CD1c-positive myeloid dendritic cell (primary cell): ENCODE measurements around the gene CFAP221.
"Not testable (repeated sequence)": the region's sequence is repeated elsewhere in the genome, so short reads cannot be mapped to it uniquely, and the experiment has no call there.

Experiments used
- DNase-seq: peaks from one replicate; pipeline ENCODE4 v3.0.0-alpha.2; 2016; ENCODE audit errors: extremely low spot score

CFAP221 gene

GRCh38 chr2:119586085-119586484 is 41.8 kb downstream of the CFAP221 start:
- no peak for DNase-seq

- DNase-seq = no peak
Observed at GRCh38 chr2:119590873-119591272, 46.6 kb downstream of the CFAP221 start.

GRCh38 chr2:119591523-119591922 is 47.3 kb downstream of the CFAP221 start:
- no peak for DNase-seq

- no peak for DNase-seq
Observed at GRCh38 chr2:119592436-119592835, 48.2 kb downstream of the CFAP221 start.

- no peak for DNase-seq
Observed at GRCh38 chr2:119596638-119597037, 52.4 kb downstream of the CFAP221 start.

- no peak for DNase-seq
Observed at GRCh38 chr2:119598596-119599263, 54.5 kb downstream of the CFAP221 start.

- DNase-seq = no peak
Observed at GRCh38 chr2:119599384-119599783, 55.1 kb downstream of the CFAP221 start.

GRCh38 chr2:119605096-119605495 is 60.8 kb downstream of the CFAP221 start:
- DNase-seq = no peak

- no peak for DNase-seq
Observed at GRCh38 chr2:119606674-119607073, 62.4 kb downstream of the CFAP221 start.

- DNase-seq = no peak
Observed at GRCh38 chr2:119608553-119608952, 64.3 kb downstream of the CFAP221 start.

- DNase-seq = no peak
Observed at GRCh38 chr2:119609337-119609736, 65.1 kb downstream of the CFAP221 start.

- DNase-seq = not testable (repeated sequence)
Observed at GRCh38 chr2:119614140-119614539, 69.9 kb downstream of the CFAP221 start.

GRCh38 chr2:119616421-119616820 is 72.2 kb downstream of the CFAP221 start:
- no peak for DNase-seq

GRCh38 chr2:119617455-119617854 is 73.2 kb downstream of the CFAP221 start:
- no peak for DNase-seq

- DNase-seq = not testable (repeated sequence)
Observed at GRCh38 chr2:119618725-119619124, 74.5 kb downstream of the CFAP221 start.

GRCh38 chr2:119625226-119625625 is 81.0 kb downstream of the CFAP221 start:
- DNase-seq = no peak

GRCh38 chr2:119629323-119629825 is 85.1 kb downstream of the CFAP221 start:
- DNase-seq = no peak

- no peak for DNase-seq
Observed at GRCh38 chr2:119630121-119630520, 85.9 kb downstream of the CFAP221 start.

- DNase-seq = no peak
Observed at GRCh38 chr2:119637371-119637770, 93.1 kb downstream of the CFAP221 start.

GRCh38 chr2:119638246-119638645 is 94.0 kb downstream of the CFAP221 start:
- no peak for DNase-seq

- no peak for DNase-seq
Observed at GRCh38 chr2:119638685-119639554, 94.7 kb downstream of the CFAP221 start.

- DNase-seq = peak; percentile 72
Observed at GRCh38 chr2:119641562-119642258, 97.5 kb downstream of the CFAP221 start.
